SK-N-SH (cell line): ENCODE results near the gene RASSF8.

ENCODE experiments used
- ELF1 ChIP-seq: IDR thresholded peaks from 2 replicates; pipeline ENCODE4 v1.4.0; 2012
- EZH2phosphoT487 ChIP-seq: fragments of 200-600 bp; sonication (generic); IDR thresholded peaks from 2 replicates; pipeline ENCODE4 v1.6.1; 2017; ENCODE audit warnings: low read depth, mixed run types, mild to moderate bottlenecking, antibody characterized with exemption, moderate library complexity, borderline replicate concordance
- FOSL2 ChIP-seq: IDR thresholded peaks from 2 replicates; pipeline ENCODE4 v1.4.0; 2012; ENCODE audit warnings: low read depth, mild to moderate bottlenecking, moderate library complexity, borderline replicate concordance
- MXI1 ChIP-seq: IDR thresholded peaks from 2 replicates; pipeline ENCODE4 v1.6.1; 2012; ENCODE audit warnings: mild to moderate bottlenecking, low read depth, low read length, improper control_type of control experiment
- POLR2AphosphoS5 ChIP-seq: IDR thresholded peaks from 2 replicates; pipeline ENCODE4 v1.6.1; 2012; ENCODE audit warnings: low read depth, low read length
- SIN3A ChIP-seq: IDR thresholded peaks from 2 replicates; pipeline ENCODE4 v1.6.1; 2012; ENCODE audit warnings: low read depth, mild to moderate bottlenecking, low read length, moderate library complexity, borderline replicate concordance
- TCF12 ChIP-seq: IDR thresholded peaks from 2 replicates; pipeline ENCODE4 v1.4.0; 2012
- TF ChIP-seq, protein P1 (sequence below): fragments of 200-600 bp; sonication (generic); IDR thresholded peaks from 2 replicates; pipeline ENCODE4 v1.6.1; 2017; ENCODE audit warnings: antibody characterized with exemption, mild to moderate bottlenecking, moderate library complexity
- TF ChIP-seq, protein P2 (sequence below): fragments of 150-350 bp; IDR thresholded peaks from 2 replicates; pipeline ENCODE4 v1.6.1; 2017; ENCODE audit warnings: antibody characterized with exemption, low read length, low read depth, borderline replicate concordance
- TF ChIP-seq, protein P3 (sequence below): IDR thresholded peaks from 2 replicates; pipeline ENCODE4 v1.4.0; 2012; ENCODE audit warnings: low read depth

DNA sequence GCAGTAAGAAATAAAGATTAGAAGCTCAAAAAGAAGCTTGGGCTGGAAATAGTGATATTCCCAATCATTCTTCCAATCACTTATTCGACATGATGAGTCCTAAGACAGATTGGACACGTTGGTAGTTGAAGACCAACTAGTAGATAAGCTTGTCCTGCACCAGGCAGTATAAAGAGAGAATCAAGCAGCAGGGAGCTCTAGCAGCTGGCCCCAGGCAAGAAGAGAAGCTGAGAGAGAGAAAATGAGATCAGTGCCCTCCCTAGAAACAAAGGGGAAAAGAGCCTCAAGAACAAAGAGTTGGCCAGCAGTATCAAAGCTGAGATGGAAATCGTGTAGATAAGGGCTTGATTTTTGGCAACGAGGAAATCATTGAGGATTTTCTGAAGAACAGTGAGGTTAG lies 20.6 kb downstream of the RASSF8 start:
- TF ChIP-seq, protein P1, sequence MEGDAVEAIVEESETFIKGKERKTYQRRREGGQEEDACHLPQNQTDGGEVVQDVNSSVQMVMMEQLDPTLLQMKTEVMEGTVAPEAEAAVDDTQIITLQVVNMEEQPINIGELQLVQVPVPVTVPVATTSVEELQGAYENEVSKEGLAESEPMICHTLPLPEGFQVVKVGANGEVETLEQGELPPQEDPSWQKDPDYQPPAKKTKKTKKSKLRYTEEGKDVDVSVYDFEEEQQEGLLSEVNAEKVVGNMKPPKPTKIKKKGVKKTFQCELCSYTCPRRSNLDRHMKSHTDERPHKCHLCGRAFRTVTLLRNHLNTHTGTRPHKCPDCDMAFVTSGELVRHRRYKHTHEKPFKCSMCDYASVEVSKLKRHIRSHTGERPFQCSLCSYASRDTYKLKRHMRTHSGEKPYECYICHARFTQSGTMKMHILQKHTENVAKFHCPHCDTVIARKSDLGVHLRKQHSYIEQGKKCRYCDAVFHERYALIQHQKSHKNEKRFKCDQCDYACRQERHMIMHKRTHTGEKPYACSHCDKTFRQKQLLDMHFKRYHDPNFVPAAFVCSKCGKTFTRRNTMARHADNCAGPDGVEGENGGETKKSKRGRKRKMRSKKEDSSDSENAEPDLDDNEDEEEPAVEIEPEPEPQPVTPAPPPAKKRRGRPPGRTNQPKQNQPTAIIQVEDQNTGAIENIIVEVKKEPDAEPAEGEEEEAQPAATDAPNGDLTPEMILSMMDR = no peak
- TF ChIP-seq TCF12 = no peak
- TF ChIP-seq, protein P2, sequence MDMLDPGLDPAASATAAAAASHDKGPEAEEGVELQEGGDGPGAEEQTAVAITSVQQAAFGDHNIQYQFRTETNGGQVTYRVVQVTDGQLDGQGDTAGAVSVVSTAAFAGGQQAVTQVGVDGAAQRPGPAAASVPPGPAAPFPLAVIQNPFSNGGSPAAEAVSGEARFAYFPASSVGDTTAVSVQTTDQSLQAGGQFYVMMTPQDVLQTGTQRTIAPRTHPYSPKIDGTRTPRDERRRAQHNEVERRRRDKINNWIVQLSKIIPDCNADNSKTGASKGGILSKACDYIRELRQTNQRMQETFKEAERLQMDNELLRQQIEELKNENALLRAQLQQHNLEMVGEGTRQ = no peak
- TF ChIP-seq ELF1 = no peak
- no peak for TF ChIP-seq SIN3A
- TF ChIP-seq EZH2phosphoT487 = no peak
- TF ChIP-seq, protein P3, sequence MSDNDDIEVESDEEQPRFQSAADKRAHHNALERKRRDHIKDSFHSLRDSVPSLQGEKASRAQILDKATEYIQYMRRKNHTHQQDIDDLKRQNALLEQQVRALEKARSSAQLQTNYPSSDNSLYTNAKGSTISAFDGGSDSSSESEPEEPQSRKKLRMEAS = no peak
- no peak for TF ChIP-seq FOSL2
- no peak for TF ChIP-seq MXI1
- TF ChIP-seq POLR2AphosphoS5 = no peak
